HepG2 (cell line): ENCODE measurements around the gene MATR3. TPM values are rescaled to one million over a fixed set of nuclear protein-coding genes. Genes with fewer than 3 reads are reported as not detected.
A peak's percentile ranks its signal among the peaks of the same experiment; 100 is the strongest.

ENCODE experiments used
- CEBPB ChIP-seq: IDR thresholded peaks from 2 replicates; pipeline ENCODE4 v1.6.1; 2011; ENCODE audit warnings: low read depth, low read length, improper control_type of control experiment, borderline replicate concordance
- CHCHD3 ChIP-seq: sonication (generic); formaldehyde crosslinking; IDR thresholded peaks from 2 replicates; pipeline ENCODE4 v1.8.0; 2022; ENCODE audit warnings: mild to moderate bottlenecking, missing genetic modification reagents, moderate library complexity
- HOXA3 ChIP-seq: sonication (generic); formaldehyde crosslinking; IDR thresholded peaks from 2 replicates; pipeline ENCODE4 v1.5.0; 2020; ENCODE audit warnings: missing genetic modification reagents
- MTA3 ChIP-seq: sonication (generic); formaldehyde crosslinking; IDR thresholded peaks from 2 replicates; pipeline ENCODE4 v1.4.0; 2020; ENCODE audit warnings: missing genetic modification reagents
- NR3C1 ChIP-seq: sonication (generic); formaldehyde crosslinking; IDR thresholded peaks from 2 replicates; pipeline ENCODE4 v1.4.0; 2020; ENCODE audit warnings: missing genetic modification reagents
- RAD51 ChIP-seq: fragments of 450-650 bp; IDR thresholded peaks from 2 replicates; pipeline ENCODE4 v1.6.1; 2016; ENCODE audit warnings: borderline replicate concordance
- ZBTB1 ChIP-seq: sonication (generic); formaldehyde crosslinking; IDR thresholded peaks from 2 replicates; pipeline ENCODE4 v1.4.0; 2020; ENCODE audit warnings: missing genetic modification reagents, borderline replicate concordance
- ZNF138 ChIP-seq: sonication (generic); formaldehyde crosslinking; IDR thresholded peaks from 2 replicates; pipeline ENCODE4 v1.5.0; 2020; ENCODE audit warnings: mild to moderate bottlenecking, low read depth, missing genetic modification reagents
- ZNF558 ChIP-seq: sonication (generic); formaldehyde crosslinking; IDR thresholded peaks from 2 replicates; pipeline ENCODE4 v1.9.0; 2022; ENCODE audit warnings: mild to moderate bottlenecking, missing genetic modification reagents, borderline replicate concordance
- ZNF564 ChIP-seq: sonication (generic); formaldehyde crosslinking; IDR thresholded peaks from 2 replicates; pipeline ENCODE4 v1.8.1; 2023; ENCODE audit warnings: mild to moderate bottlenecking, missing genetic modification reagents
- ZNF761 ChIP-seq: sonication (generic); formaldehyde crosslinking; conservative IDR thresholded peaks from 2 replicates; pipeline ENCODE4 v1.4.0; 2020; ENCODE audit warnings: mild to moderate bottlenecking, missing genetic modification reagents
- polyA plus RNA-seq, 8 experiments: library from polyadenylated mRNA; depleted of rRNA in 3 of 8; stranded (reverse) in 7 of 8; unstranded in 1 of 8; fragments of >200 nt; fragmentation: Illumina TruSeq in 4 of 8; extraction: Trizol in 4 of 8; gene quantifications; 2 replicates each; pipeline versions ENCODE4 v1.2.1 to v1.2.3, GENCODE V29; 2011 to 2016; ENCODE audit warnings: low read depth in 4 of 8, missing spikeins in 1 of 8, mixed read lengths in 1 of 8; ENCODE audit not compliant: insufficient read depth in 1 of 8
- total RNA-seq, 5 experiments: library from RNA; depleted of rRNA; stranded (reverse); fragments of >200 nt; fragmentation: Illumina TruSeq; extraction: Trizol; gene quantifications; 2 replicates each; pipeline ENCODE4 v1.2.3, GENCODE V29; 2016; ENCODE audit warnings: low read depth in 1 of 5
- TF ChIP-seq, protein P1 (sequence below): sonication (generic); formaldehyde crosslinking; IDR thresholded peaks from 2 replicates; pipeline ENCODE4 v1.4.0; 2020; ENCODE audit warnings: mild to moderate bottlenecking, missing genetic modification reagents
- TF ChIP-seq, protein P2 (sequence below): sonication (generic); formaldehyde crosslinking; IDR thresholded peaks from 2 replicates; pipeline ENCODE4 v1.4.0; 2020; ENCODE audit warnings: missing genetic modification reagents, borderline replicate concordance
- TF ChIP-seq, protein P3 (sequence below): sonication (generic); formaldehyde crosslinking; IDR thresholded peaks from 2 replicates; pipeline ENCODE4 v1.8.0; 2022; ENCODE audit warnings: mild to moderate bottlenecking, missing genetic modification reagents
- TF ChIP-seq, protein P4 (sequence below): sonication (generic); formaldehyde crosslinking; IDR thresholded peaks from 2 replicates; pipeline ENCODE4 v1.8.0; 2023; ENCODE audit warnings: mild to moderate bottlenecking, missing genetic modification reagents
- TF ChIP-seq, protein P5 (sequence below): sonication (generic); formaldehyde crosslinking; IDR thresholded peaks from 2 replicates; pipeline ENCODE4 v1.4.0; 2020; ENCODE audit warnings: low read depth, missing genetic modification reagents

The MATR3 gene
- total and polyA plus RNA-seq, 2 of the 13 experiments (the other 11 are each of a cell fraction or from before 2014, with no cell fraction given) = 94.2 to 341 TPM

DNA sequence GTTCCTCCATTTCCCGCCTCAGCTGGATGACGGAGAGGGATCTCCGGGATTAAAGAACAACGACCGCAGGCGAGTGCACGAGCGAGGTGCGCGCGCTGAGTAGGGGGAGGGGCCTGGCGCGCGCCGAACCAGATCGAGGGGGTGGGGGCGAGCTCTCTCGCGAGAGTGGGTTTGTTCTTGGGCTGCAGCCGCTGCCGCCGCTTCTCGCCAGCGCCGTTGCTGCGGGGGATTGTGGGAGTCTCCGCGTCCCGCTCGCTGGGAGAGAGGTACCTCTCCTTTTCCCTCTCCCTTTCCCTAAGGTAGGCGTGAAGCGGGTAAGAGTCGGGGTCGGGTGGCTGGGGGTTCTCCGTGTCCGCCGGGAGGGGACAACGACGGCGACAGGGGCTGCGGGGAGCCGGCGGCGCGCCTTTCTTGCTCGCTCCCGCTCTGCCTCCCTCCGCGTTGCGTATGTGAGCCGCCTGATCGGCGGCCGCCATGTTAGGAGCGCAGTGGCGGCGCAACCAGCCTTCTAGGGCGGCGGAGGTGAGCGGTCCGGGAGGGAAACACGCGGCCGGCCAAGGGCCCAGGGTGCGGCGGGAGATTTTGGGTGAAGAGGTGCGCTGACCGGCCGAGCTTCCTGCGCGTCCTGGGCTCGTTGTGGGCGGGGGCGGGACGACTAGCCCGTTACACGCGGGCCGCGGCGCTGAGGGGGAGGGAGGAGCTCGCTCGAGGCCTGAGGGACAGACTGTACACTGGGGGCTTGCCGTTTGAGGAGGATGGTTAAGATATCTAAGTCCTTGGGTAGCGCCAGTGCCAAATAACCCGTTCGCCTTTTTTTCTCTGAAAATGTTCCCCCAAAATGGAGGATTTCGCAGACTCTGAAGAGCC lies at the start of gene MATR3 (continued):
- TF ChIP-seq MTA3 (CRISPR knock-in tag) = no peak
- no peak for TF ChIP-seq NR3C1
- no peak for TF ChIP-seq CHCHD3
- TF ChIP-seq, protein P1, sequence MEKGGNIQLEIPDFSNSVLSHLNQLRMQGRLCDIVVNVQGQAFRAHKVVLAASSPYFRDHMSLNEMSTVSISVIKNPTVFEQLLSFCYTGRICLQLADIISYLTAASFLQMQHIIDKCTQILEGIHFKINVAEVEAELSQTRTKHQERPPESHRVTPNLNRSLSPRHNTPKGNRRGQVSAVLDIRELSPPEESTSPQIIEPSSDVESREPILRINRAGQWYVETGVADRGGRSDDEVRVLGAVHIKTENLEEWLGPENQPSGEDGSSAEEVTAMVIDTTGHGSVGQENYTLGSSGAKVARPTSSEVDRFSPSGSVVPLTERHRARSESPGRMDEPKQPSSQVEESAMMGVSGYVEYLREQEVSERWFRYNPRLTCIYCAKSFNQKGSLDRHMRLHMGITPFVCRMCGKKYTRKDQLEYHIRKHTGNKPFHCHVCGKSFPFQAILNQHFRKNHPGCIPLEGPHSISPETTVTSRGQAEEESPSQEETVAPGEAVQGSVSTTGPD (CRISPR knock-in tag) = no peak; the same call in 1 of the 2 replicates
- peak; percentile 78 for TF ChIP-seq ZNF564
- no peak for TF ChIP-seq CEBPB
- TF ChIP-seq, protein P2, sequence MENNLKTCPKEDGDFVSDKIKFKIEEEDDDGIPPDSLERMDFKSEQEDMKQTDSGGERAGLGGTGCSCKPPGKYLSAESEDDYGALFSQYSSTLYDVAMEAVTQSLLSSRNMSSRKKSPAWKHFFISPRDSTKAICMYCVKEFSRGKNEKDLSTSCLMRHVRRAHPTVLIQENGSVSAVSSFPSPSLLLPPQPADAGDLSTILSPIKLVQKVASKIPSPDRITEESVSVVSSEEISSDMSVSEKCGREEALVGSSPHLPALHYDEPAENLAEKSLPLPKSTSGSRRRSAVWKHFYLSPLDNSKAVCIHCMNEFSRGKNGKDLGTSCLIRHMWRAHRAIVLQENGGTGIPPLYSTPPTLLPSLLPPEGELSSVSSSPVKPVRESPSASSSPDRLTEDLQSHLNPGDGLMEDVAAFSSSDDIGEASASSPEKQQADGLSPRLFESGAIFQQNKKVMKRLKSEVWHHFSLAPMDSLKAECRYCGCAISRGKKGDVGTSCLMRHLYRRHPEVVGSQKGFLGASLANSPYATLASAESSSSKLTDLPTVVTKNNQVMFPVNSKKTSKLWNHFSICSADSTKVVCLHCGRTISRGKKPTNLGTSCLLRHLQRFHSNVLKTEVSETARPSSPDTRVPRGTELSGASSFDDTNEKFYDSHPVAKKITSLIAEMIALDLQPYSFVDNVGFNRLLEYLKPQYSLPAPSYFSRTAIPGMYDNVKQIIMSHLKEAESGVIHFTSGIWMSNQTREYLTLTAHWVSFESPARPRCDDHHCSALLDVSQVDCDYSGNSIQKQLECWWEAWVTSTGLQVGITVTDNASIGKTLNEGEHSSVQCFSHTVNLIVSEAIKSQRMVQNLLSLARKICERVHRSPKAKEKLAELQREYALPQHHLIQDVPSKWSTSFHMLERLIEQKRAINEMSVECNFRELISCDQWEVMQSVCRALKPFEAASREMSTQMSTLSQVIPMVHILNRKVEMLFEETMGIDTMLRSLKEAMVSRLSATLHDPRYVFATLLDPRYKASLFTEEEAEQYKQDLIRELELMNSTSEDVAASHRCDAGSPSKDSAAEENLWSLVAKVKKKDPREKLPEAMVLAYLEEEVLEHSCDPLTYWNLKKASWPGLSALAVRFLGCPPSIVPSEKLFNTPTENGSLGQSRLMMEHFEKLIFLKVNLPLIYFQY (CRISPR knock-in tag) = no peak
- peak; percentile 89 for TF ChIP-seq HOXA3 (CRISPR knock-in tag)
- TF ChIP-seq, protein P3, sequence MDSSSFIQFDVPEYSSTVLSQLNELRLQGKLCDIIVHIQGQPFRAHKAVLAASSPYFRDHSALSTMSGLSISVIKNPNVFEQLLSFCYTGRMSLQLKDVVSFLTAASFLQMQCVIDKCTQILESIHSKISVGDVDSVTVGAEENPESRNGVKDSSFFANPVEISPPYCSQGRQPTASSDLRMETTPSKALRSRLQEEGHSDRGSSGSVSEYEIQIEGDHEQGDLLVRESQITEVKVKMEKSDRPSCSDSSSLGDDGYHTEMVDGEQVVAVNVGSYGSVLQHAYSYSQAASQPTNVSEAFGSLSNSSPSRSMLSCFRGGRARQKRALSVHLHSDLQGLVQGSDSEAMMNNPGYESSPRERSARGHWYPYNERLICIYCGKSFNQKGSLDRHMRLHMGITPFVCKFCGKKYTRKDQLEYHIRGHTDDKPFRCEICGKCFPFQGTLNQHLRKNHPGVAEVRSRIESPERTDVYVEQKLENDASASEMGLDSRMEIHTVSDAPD (CRISPR knock-in tag) = no peak; the same call in 1 of the 2 replicates
- TF ChIP-seq, protein P4, sequence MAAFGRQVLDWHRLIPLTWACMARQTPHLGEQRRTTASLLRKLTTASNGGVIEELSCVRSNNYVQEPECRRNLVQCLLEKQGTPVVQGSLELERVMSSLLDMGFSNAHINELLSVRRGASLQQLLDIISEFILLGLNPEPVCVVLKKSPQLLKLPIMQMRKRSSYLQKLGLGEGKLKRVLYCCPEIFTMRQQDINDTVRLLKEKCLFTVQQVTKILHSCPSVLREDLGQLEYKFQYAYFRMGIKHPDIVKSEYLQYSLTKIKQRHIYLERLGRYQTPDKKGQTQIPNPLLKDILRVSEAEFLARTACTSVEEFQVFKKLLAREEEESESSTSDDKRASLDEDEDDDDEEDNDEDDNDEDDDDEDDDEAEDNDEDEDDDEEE = no peak; the same call in 1 of the 2 replicates
- TF ChIP-seq ZNF138 = peak; percentile 89; the same call in 1 of the 2 replicates
- TF ChIP-seq ZNF558 (CRISPR knock-in tag) = no peak
- TF ChIP-seq, protein P5, sequence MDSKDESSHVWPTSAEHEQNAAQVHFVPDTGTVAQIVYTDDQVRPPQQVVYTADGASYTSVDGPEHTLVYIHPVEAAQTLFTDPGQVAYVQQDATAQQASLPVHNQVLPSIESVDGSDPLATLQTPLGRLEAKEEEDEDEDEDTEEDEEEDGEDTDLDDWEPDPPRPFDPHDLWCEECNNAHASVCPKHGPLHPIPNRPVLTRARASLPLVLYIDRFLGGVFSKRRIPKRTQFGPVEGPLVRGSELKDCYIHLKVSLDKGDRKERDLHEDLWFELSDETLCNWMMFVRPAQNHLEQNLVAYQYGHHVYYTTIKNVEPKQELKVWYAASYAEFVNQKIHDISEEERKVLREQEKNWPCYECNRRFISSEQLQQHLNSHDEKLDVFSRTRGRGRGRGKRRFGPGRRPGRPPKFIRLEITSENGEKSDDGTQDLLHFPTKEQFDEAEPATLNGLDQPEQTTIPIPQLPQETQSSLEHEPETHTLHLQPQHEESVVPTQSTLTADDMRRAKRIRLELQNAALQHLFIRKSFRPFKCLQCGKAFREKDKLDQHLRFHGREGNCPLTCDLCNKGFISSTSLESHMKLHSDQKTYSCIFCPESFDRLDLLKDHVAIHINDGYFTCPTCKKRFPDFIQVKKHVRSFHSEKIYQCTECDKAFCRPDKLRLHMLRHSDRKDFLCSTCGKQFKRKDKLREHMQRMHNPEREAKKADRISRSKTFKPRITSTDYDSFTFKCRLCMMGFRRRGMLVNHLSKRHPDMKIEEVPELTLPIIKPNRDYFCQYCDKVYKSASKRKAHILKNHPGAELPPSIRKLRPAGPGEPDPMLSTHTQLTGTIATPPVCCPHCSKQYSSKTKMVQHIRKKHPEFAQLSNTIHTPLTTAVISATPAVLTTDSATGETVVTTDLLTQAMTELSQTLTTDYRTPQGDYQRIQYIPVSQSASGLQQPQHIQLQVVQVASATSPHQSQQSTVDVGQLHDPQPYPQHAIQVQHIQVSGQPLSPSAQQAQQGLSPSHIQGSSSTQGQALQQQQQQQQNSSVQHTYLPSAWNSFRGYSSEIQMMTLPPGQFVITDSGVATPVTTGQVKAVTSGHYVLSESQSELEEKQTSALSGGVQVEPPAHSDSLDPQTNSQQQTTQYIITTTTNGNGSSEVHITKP (CRISPR knock-in tag) = peak; percentile 64; the same call in 1 of the 2 replicates
- no peak for TF ChIP-seq ZBTB1 (CRISPR knock-in tag)
- TF ChIP-seq ZNF761 (CRISPR knock-in tag) = 0 out of 2 replicates have a peak, but pooled peaks have one; percentile 45
- TF ChIP-seq RAD51 = no peak
